ENCODE measurements around the gene KIF26B. TPM values are rescaled to one million over a fixed set of nuclear protein-coding genes. Genes with fewer than 3 reads are reported as not detected.
"Not testable (repeated sequence)": the region's sequence is repeated elsewhere in the genome, so short reads cannot be mapped to it uniquely, and the experiment has no call there.

KIF26B gene
- total RNA-seq, 3 donors from 2014 or later (not counting 1 experiment from before 2014, with no cell fraction given) = 0.16 to 0.96 (median 0.18) TPM

GRCh38 chr1:245397771-245398170 is 243.0 kb downstream of the KIF26B start:
- no peak for TF ChIP-seq CTCF (IDR thresholded peaks at IDR 0.05)
- no peak overlapping the region for H3K27ac ChIP-seq (ENCODE audit: low read length)
- no peak overlapping the region for H3K27ac Mint-ChIP-seq
- WGBS (ENCODE audit: insufficient coverage) = 77% methylated on average over 3 of the region's 3 CpGs
- no peaks in the 10 kb centered on the region for H3K36me3 ChIP-seq (ENCODE audit: control insufficient read depth, insufficient read depth, low read length)
- intact Hi-C loops (cut with micrococcal nuclease) = no loop called here
- peaks cover 0 to 4% of the 10 kb centered on the region in 2 donors for H3K27me3 Mint-ChIP-seq (ENCODE audit: low read depth in 2 of 2)
- H3K4me1 Mint-ChIP-seq = no peaks in the 10 kb centered on the region
- H3K9me3 Mint-ChIP-seq = no peaks in the 10 kb centered on the region
- DNase-seq (no peak), ATAC-seq (no peak)
- no peak overlapping the region for H3K4me3 ChIP-seq (ENCODE audit: low read length)
- H3K4me1 ChIP-seq (ENCODE audit: control insufficient read depth, insufficient read depth, low read length) = no peaks in the 10 kb centered on the region
- H3K9me3 ChIP-seq (ENCODE audit: control insufficient read depth, insufficient read depth, low read length) = no peaks in the 10 kb centered on the region
- no peak overlapping the region for H3K4me3 Mint-ChIP-seq
- no peaks in the 10 kb centered on the region for H3K27me3 ChIP-seq (ENCODE audit: control insufficient read depth, insufficient read depth, low read length)
- H3K36me3 Mint-ChIP-seq = no peaks in the 10 kb centered on the region

GRCh38 chr1:245398180-245398579 is 243.4 kb downstream of the KIF26B start:
- H3K27me3 ChIP-seq (ENCODE audit: control insufficient read depth, insufficient read depth, low read length) = no peaks in the 10 kb centered on the region
- H3K4me3 ChIP-seq (ENCODE audit: low read length) = no peak overlapping the region
- H3K4me1 Mint-ChIP-seq = no peaks in the 10 kb centered on the region
- H3K4me1 ChIP-seq (ENCODE audit: control insufficient read depth, insufficient read depth, low read length) = no peaks in the 10 kb centered on the region
- no peak for TF ChIP-seq CTCF (IDR thresholded peaks at IDR 0.05)
- intact Hi-C loops (cut with micrococcal nuclease) = no loop called here
- H3K27ac ChIP-seq (ENCODE audit: low read length) = no peak overlapping the region
- DNase-seq (no peak), ATAC-seq (no peak)
- H3K9me3 ChIP-seq (ENCODE audit: control insufficient read depth, insufficient read depth, low read length) = no peaks in the 10 kb centered on the region
- H3K27me3 Mint-ChIP-seq (ENCODE audit: low read depth in 2 of 2) = peaks cover 0 to 4% of the 10 kb centered on the region in 2 donors
- no peaks in the 10 kb centered on the region for H3K36me3 Mint-ChIP-seq
- no peaks in the 10 kb centered on the region for H3K36me3 ChIP-seq (ENCODE audit: control insufficient read depth, insufficient read depth, low read length)
- H3K9me3 Mint-ChIP-seq = no peaks in the 10 kb centered on the region
- WGBS (ENCODE audit: insufficient coverage) = 94% methylated on average over 5 of the region's 5 CpGs
- H3K27ac Mint-ChIP-seq = no peak overlapping the region
- H3K4me3 Mint-ChIP-seq = no peak overlapping the region

- DNase-seq (no peak), ATAC-seq (no peak)
- intact Hi-C loops (cut with micrococcal nuclease) = no loop called here
- Mint-ChIP-seq H3K27me3 (ENCODE audit: low read depth in 2 of 2) (peaks cover 2 to 11% of the 10 kb centered on the region in 2 donors), H3K36me3 (no peaks in the 10 kb centered on the region), H3K9me3 (no peaks in the 10 kb centered on the region), H3K4me1 (no peaks in the 10 kb centered on the region), H3K27ac (no peak overlapping the region), H3K4me3 (no peak overlapping the region)
- H3K4me1 ChIP-seq (ENCODE audit: control insufficient read depth, insufficient read depth, low read length) = no peaks in the 10 kb centered on the region
- TF ChIP-seq CTCF (IDR thresholded peaks at IDR 0.05) = no peak
- H3K36me3 ChIP-seq (ENCODE audit: control insufficient read depth, insufficient read depth, low read length) = no peaks in the 10 kb centered on the region
- no peaks in the 10 kb centered on the region for H3K9me3 ChIP-seq (ENCODE audit: control insufficient read depth, insufficient read depth, low read length)
- H3K27me3 ChIP-seq (ENCODE audit: control insufficient read depth, insufficient read depth, low read length) = no peaks in the 10 kb centered on the region
- WGBS (ENCODE audit: insufficient coverage) = 91% methylated on average over 5 of the region's 7 CpGs
- no peak overlapping the region for H3K27ac ChIP-seq (ENCODE audit: low read length)
- no peak overlapping the region for H3K4me3 ChIP-seq (ENCODE audit: low read length)
Observed at GRCh38 chr1:245401881-245402587, 247.2 kb downstream of the KIF26B start.

- WGBS (ENCODE audit: insufficient coverage) = 90% methylated on average over 4 of the region's 4 CpGs
- H3K27ac Mint-ChIP-seq; H3K9me3 ChIP-seq (ENCODE audit: control insufficient read depth, insufficient read depth, low read length); H3K4me1 ChIP-seq (ENCODE audit: control insufficient read depth, insufficient read depth, low read length); DNase-seq; H3K4me1 Mint-ChIP-seq; H3K36me3 ChIP-seq (ENCODE audit: control insufficient read depth, insufficient read depth, low read length); H3K27ac ChIP-seq (ENCODE audit: low read length); H3K27me3 ChIP-seq (ENCODE audit: control insufficient read depth, insufficient read depth, low read length); H3K36me3 Mint-ChIP-seq; H3K4me3 Mint-ChIP-seq; ATAC-seq; H3K9me3 Mint-ChIP-seq; intact Hi-C loops (cut with micrococcal nuclease); H3K4me3 ChIP-seq (ENCODE audit: low read length): not testable (repeated sequence)
- peaks cover 0 to 11% of the 10 kb centered on the region in 2 donors for H3K27me3 Mint-ChIP-seq (ENCODE audit: low read depth in 2 of 2)
Observed at GRCh38 chr1:245402998-245403397, 248.2 kb downstream of the KIF26B start.
